ENCODE data around the gene FOXL2.

- TF ChIP-seq E4F1 (IDR thresholded peaks at IDR 0.05; ENCODE audit: borderline replicate concordance, partially characterized antibody), result no peak
- no peak for TF ChIP-seq CTCF (IDR thresholded peaks at IDR 0.05 in 2 of 3, conservative IDR thresholded peaks at IDR 0.05 in 1 of 3; ENCODE audit: control insufficient read depth in 2 of 3, extremely low read depth in 1 of 3, insufficient read depth in 1 of 3, low read depth in 3 of 3, low read length in 3 of 3)
- no peak for TF ChIP-seq JUNB (IDR thresholded peaks at IDR 0.05)
- TF ChIP-seq EP300 (IDR thresholded peaks at IDR 0.05; ENCODE audit: borderline replicate concordance in 1 of 2, control insufficient read depth in 1 of 2, low read depth in 2 of 2, low read length in 2 of 2), result no peak
- TF ChIP-seq NR2C1 (IDR thresholded peaks at IDR 0.05), result no peak
- TF ChIP-seq POLR2A (IDR thresholded peaks at IDR 0.05; ENCODE audit: low read depth, low read length), result no peak
- no peak for TF ChIP-seq FOXK2 (IDR thresholded peaks at IDR 0.05)
- no peak for TF ChIP-seq ZZZ3 (IDR thresholded peaks at IDR 0.05; ENCODE audit: control insufficient read depth, insufficient read length, low read depth)
- TF ChIP-seq SP1 (IDR thresholded peaks at IDR 0.05; ENCODE audit: low read depth, low read length), result no peak
Measured at GRCh38 chr3:138942861-138943623, 3.9 kb downstream of the FOXL2 start.
